HG02938 (cell line): ENCODE results near the gene ITGA4.

Experiments used
- ATAC-seq: cut with Tn5 transposase; IDR thresholded peaks from one replicate; pipeline ENCODE4 v1.9.1; 2021; ENCODE audit warnings: mild to moderate bottlenecking, moderate library complexity; ENCODE audit not compliant: unreplicated experiment

ITGA4 gene

DNA sequence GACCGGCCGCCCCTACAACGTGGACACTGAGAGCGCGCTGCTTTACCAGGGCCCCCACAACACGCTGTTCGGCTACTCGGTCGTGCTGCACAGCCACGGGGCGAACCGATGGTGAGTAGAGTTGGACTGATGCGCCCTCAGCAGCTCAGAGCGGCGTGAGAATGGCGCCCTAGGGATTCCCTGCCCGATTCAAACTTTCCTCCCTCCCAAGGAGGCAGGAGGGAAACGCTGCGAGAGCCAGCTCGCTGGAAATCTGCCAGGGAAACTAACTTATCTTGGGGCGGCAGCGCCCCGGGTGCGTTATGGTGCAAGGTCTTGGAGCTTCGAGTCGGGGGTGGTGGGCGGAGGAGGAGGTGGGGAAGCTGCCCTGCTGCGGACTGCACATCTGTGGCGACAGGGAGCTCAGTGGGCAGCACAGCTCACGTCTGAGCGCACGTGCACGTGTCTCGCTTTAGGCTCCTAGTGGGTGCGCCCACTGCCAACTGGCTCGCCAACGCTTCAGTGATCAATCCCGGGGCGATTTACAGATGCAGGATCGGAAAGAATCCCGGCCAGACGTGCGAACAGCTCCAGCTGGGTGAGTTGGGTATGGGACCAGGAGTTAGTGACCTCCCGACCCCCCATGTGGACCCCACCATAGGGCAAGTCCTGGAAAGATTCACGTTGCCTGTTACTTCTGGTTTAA lies 697 bp downstream of the ITGA4 start:
- ATAC-seq: peak; percentile 21

DNA sequence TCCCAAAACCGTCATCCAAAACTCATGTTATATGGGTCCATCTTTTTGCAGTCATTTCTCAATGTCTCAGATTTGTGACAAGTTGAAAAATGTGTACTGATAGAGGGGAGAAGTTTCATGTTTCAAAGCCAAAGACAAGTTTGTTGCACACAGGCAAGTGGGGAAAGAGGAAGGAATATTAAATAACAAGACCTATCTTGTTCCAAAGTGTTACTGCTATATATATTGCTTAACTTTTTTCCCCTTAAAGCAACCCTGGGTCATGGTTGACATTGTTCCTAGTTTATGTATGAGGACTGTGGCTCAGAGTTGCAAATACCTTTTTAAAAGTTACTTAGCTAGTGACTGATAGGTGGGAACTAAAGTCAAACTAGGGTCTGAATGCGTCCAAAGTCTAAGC lies 1.7 kb downstream of the ITGA4 start:
- ATAC-seq: no peak

DNA sequence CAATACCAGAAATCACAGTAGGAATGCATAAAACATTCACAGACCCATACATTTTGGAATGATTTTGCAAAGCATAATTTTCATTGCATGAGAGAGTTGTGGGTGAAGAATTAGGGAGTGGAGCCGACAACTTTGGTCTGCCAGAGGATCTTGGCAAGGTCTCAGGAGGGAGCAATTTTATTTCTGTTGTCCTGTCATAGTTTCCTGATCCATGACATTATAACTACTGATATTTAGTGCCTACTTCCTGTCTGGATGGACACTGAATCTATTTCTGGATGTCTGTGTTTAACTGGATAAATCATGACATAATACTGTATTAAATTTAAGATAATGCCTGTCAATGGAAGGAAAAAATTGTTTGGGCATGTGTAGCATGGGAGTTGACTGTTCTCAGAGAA lies 2.4 kb downstream of the ITGA4 start:
- no peak for ATAC-seq

GRCh38 chr2:181461056-181461997 lies 4.1 kb downstream of the ITGA4 start:
- no peak for ATAC-seq

DNA sequence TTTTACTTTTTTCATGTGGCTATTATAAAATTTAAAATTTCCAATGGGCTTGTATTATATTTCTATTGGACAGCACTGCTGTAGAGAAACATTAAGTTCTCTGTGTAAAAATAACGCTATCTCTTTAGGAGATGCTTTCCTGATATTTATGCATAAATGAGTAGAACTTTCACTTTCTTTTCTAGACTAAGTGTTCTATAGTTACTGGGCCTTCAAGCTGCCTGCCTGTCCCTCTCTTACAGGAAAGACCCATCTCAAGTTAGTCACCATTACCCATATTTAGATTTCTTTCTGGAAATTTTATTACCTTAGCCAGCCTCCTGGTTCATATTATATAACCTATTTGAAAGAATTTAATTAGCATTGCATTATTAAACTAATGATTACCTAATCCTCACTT lies 4.8 kb downstream of the ITGA4 start:
- no peak for ATAC-seq

DNA sequence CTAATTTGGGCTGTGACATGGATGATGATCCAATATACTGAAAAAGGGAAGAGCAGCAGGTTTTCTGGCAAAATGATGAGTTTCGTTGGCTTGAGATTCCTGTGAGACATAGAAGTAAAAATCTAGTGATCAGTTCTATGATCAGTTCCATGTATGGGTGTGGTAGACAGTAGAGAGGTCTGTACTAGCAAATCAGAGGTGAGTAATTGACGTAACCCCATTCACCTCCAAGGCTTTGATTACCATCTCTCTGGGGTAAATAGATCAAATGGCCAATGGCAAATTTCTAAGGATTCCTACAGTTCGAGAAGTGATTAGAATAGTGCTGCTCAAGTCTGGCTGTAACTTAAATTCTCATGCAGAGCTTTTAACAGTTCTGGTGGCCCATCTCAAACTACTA lies 6.4 kb downstream of the ITGA4 start:
- no peak for ATAC-seq

DNA sequence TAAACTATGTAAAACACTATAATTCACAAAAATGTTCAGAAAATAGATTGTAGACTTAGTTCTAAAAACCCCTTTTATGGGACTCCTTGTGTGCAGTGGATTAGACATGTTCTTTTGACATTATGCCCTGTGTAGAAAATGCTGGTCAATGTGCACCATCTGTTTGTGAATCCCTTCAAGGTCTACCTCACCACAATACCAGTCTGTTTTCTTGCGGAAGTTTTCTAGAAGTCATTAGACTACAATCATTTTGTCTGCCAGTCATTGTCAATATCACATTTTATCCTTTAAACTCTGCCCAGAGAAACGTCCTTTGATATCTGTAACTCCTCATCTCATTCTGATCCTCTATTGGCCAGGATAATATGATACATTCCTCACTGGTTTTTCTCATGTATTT lies 7.8 kb downstream of the ITGA4 start:
- ATAC-seq: no peak

DNA sequence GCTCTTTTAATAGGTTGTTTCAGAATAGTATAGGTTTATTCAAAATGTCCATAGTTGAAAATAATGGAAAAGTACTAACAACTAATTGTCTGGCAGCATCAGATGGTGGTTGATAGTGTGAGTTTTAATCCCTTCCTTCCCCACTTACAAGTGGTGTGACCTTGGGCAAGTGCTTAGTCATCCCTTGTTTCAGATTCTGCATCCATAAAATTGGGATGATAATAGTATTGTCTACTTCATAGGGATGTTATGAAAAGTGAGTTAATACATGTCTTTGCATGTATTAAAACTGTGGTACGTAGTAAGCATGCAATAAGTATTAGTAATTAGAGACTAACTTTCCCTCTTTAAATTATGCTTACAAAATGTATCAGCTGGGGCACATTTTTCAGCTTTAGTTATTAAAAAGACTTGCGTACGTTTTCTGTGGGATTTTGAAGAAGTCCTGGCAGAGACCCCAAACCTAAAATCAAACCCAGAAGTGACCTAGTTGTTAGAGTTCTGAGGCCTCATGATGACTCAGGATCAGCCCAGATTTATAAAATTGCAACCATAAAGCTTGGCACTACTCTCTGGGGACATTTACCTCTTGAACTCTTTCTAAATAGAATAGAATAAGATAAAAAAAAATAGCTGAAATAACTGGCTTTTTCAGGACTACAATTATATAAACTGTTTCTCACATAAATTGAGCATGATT lies 8.6 kb downstream of the ITGA4 start:
- ATAC-seq: no peak

DNA sequence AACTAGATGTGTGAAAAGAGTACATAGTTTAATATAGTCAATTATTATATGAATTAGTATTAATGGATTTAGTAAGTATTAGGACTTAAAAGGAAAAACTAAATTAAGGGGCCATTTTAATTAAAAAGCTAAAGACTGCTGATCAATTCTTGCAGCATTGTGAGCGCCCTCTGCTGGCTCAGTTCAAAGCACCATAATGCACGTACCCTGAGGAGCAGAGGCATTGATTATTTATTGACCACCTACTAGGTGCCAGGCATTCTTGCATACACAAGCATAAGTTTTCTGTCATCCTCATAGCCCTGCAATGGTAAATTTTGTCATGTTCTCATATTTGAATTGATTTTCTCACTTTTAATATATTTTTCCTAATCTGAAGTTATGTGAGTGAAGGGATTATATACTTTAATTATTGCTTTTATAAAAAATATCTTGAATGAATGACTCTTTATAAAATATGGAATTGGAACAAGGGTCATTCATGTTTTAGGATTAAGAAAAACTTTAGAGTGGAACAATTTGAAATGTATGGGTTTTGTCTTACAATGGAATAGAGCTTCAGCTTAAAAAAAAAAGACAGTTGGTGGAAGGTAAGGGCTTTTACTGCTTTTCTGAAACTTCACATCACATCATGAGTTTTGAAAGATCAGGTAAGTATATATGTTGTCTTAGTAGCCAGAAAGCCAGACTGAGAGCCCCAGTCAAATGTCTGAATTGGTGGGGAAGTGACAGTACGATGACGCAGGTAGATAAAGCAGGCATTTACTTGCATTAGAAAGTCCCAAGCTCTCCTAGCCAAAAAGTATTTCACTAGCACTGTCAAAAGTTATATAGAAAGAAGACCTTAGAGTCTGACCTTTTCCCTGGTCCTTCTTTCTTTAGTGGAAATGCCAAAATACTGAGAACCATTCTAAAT lies 9.7 kb downstream of the ITGA4 start:
- no peak for ATAC-seq

DNA sequence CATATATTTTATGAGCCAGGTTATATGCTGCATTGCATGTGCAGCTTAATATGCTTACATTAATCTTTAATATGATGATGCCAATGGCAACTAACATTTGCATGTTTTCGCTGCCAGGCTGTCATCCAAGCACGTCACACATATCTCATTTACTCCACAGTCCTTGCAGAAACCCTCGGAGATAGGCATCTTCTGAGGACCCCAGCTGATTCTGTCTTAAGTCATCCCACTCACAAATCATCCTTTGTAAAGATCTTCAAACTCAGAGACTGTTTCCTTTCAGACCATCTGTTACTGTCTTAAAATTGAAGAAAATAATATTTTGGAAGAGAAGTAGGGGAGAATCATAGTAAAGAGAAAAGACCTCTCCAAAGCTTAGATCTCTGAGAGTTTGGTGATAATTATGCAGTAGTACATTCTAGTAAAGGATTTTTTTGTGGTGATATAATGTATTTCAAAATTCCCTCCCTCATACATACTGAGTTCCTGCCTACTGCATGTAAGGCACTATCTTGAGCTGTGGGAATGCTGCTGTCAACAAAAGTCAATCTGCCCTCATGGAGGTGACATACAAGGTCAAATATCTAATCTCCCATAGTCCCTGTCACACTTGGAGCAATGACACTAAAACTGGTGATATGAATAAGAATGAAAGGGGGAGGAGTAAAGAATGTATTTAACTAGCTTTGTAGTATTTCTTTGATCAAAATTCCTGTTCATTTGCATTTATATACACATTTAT lies 11.0 kb downstream of the ITGA4 start:
- ATAC-seq: no peak

DNA sequence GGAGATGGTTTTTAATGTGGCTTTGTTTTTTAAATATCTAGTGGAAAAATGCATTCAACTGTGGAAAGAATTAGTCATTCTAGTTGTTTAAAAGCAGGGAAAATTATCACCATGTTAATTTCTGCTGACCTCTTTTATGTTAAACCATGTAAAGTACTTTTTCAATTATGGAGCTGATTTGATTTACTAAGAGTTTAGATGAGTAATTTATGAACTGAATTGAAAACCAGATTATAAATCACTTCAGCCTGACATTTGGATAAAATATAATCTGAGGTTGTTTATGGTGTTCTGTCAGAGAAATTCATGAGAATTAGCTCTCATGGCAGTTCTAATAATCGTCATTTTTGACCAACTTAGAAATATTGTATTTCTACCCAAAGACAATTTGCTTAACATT lies 11.6 kb downstream of the ITGA4 start:
- no peak for ATAC-seq

- ATAC-seq: peak; percentile 36
Observed at GRCh38 chr2:181471226-181471625, 14.0 kb downstream of the ITGA4 start.

- no peak for ATAC-seq
Observed at GRCh38 chr2:181471783-181472182, 14.6 kb downstream of the ITGA4 start.

- no peak for ATAC-seq
Observed at GRCh38 chr2:181472990-181473389, 15.8 kb downstream of the ITGA4 start.

GRCh38 chr2:181474222-181474881 lies 17.2 kb downstream of the ITGA4 start:
- no peak for ATAC-seq

DNA sequence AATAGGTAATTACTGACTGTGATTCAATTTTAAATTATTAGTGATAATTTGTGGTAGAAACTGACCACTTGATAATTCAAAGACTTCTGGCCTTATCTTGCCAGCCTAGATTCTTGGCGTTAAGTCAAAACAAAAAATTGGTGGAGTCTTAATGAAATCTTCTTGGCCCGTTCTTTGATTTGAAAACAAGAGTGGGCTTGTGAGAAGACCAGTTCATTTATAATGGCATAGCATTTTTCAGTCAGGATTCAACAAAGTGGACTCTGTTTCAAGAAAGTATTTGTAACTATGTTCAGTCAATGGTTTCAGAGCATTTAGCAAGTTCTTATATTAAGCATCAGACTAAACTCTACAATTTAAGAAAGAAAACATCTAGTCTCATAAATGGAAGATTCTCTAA lies 26.0 kb downstream of the ITGA4 start:
- ATAC-seq: no peak

DNA sequence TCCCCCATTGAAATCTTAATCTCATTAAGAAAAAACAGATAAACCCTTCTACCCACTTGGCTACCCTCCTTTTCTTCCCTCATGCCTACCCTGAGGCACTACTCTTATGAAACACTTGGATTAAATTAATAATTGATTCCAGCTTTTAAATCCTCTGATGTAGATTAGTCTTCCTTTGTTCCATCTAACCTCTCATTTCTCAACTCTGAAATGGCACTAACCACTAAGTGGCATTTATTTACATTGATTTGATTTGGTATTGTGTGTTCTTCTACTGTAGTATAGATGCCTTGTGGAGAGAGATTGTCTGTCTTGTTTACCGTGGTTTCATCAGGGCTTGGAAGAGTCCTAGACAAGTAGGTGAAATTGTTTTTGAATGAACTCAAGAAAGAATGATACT lies 26.7 kb downstream of the ITGA4 start:
- no peak for ATAC-seq

GRCh38 chr2:181484851-181485637 lies 27.9 kb downstream of the ITGA4 start:
- no peak for ATAC-seq

GRCh38 chr2:181485638-181485946 lies 28.4 kb downstream of the ITGA4 start:
- ATAC-seq: no peak
